Skeletal muscle tissue (tissue), 4 donors: ENCODE data around the gene MYADM. TPM values are rescaled to one million over a fixed set of nuclear protein-coding genes. Genes with fewer than 3 reads are reported as not detected.

ENCODE experiments used
- H3K27ac ChIP-seq: one replicate; pipeline ENCODE4 v1.7.0; 2013; ENCODE audit warnings: mild to moderate bottlenecking, low read depth, low read length, inconsistent platforms
- H3K27me3 ChIP-seq, 3 donors: one replicate each; pipeline ENCODE4 v1.7.0; 2013; ENCODE audit warnings: low read length in 3 of 3; ENCODE audit not compliant: control insufficient read depth in 3 of 3, insufficient read depth in 3 of 3
- H3K36me3 ChIP-seq, 3 donors: one replicate each; pipeline ENCODE4 v1.7.0; 2013; ENCODE audit warnings: low read length in 3 of 3; ENCODE audit not compliant: control insufficient read depth in 3 of 3, insufficient read depth in 3 of 3
- H3K4me1 ChIP-seq, 3 donors: one replicate each; pipeline ENCODE4 v1.7.0; 2013; ENCODE audit warnings: low read length in 3 of 3, mild to moderate bottlenecking in 3 of 3; ENCODE audit not compliant: control insufficient read depth in 3 of 3, insufficient read depth in 3 of 3
- H3K4me3 ChIP-seq, 3 donors: one replicate each; pipeline ENCODE4 v1.7.0; 2013; ENCODE audit warnings: low read length in 3 of 3
- H3K9ac ChIP-seq, 3 donors: one replicate each; pipeline ENCODE4 v1.7.0; 2013; ENCODE audit warnings: low read length in 3 of 3, mild to moderate bottlenecking in 3 of 3, moderate library complexity in 2 of 3, low read depth in 1 of 3
- H3K9me3 ChIP-seq, 3 donors: one replicate each; pipeline ENCODE4 v1.7.0; 2013; ENCODE audit warnings: low read length in 3 of 3; ENCODE audit not compliant: control insufficient read depth in 3 of 3
- total RNA-seq: library from RNA; depleted of rRNA; stranded (reverse); fragments of >200 nt; gene quantifications from one replicate; pipeline ENCODE4 v1.2.3, GENCODE V29; 2014
- donor health status: Osteomylitis.

MYADM gene
- total RNA-seq, 1 donor from 2014 or later, result 20.9 TPM

GRCh38 chr19:53908106-53908934 lies 40.6 kb downstream of the MYADM start:
- Histone ChIP-seq H3K9me3 (no peaks in the 10 kb centered on the region), H3K36me3 (no peaks in the 10 kb centered on the region), H3K4me3 (no peak overlapping the region), H3K4me1 (peaks cover 4 to 12% (median 7%) of the 10 kb centered on the region in 3 donors), H3K27ac (no peak overlapping the region), H3K27me3 (peaks cover 70 to 74% (median 72%) of the 10 kb centered on the region in 3 donors), H3K9ac (no peak overlapping the region)

GRCh38 chr19:53908935-53909415 lies 41.3 kb downstream of the MYADM start, which contains the start of gene CACNG7:
Gene CACNG7, plus strand, starts transcription at chr19:53909278. Its CDS starts 3,554 bp downstream, at chr19:53912832.
- Histone ChIP-seq H3K27me3 (peaks cover 75 to 78% (median 76%) of the 10 kb centered on the region in 3 donors), H3K4me3 (no peak within 1 kb of the TSS), H3K9ac (no peak within 1 kb of the TSS), H3K36me3 (no peaks in the 10 kb centered on the region), H3K9me3 (no peaks in the 10 kb centered on the region), H3K4me1 (peaks cover 4 to 12% (median 7%) of the 10 kb centered on the region in 3 donors), H3K27ac (no peak within 1 kb of the TSS)

GRCh38 chr19:53909471-53910169 lies 41.9 kb downstream of the MYADM start:
- Histone ChIP-seq H3K27me3 (peaks cover 74 to 76% (median 75%) of the 10 kb centered on the region in 3 donors), H3K4me3 (no peak overlapping the region), H3K27ac (no peak overlapping the region), H3K9ac (no peak overlapping the region), H3K4me1 (peaks cover 4 to 12% (median 7%) of the 10 kb centered on the region in 3 donors), H3K9me3 (no peaks in the 10 kb centered on the region), H3K36me3 (no peaks in the 10 kb centered on the region)

DNA sequence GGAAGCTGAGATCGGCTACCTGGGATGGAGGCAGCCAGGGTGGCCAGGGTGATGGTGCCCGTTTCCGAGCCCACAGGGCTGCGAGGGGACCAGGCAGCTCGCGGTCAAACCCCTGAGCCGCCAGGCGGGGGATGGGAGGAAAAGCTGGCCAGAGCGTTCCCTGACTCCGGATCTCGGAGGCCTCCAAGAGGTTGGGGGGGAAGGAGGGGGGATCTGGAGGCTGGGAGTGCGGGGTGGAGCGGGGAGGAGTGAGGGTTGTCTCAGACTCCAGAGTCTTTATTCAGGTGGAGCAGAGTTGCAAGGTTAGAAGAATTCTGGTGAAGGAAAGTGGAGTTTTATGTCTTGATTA lies 42.5 kb downstream of the MYADM start:
- Histone ChIP-seq H3K27me3 (peaks cover 68 to 76% (median 74%) of the 10 kb centered on the region in 3 donors), H3K9ac (no peak overlapping the region)

DNA sequence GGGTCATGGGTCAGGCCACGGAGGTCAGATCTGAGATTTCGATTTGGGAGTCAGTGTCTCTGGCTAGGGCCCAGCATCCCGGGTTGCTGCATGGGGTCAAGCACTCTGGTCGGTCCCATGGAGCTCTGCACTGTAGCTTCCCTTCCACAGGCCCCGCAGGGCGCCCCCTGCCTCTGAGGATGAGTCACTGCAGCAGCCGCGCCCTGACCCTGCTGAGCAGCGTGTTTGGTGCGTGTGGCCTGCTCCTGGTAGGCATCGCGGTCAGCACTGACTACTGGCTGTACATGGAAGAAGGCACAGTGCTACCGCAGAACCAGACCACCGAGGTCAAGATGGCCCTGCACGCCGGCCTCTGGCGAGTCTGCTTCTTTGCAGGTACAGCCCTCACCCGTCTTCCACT lies 45.0 kb downstream of the MYADM start:
- Histone ChIP-seq H3K9me3 (no peaks in the 10 kb centered on the region), H3K9ac (no peak overlapping the region), H3K27ac (no peak overlapping the region), H3K27me3 (peaks cover 51 to 59% (median 58%) of the 10 kb centered on the region in 3 donors), H3K4me3 (no peak overlapping the region), H3K36me3 (no peaks in the 10 kb centered on the region), H3K4me1 (peaks cover 4 to 7% (median 6%) of the 10 kb centered on the region in 3 donors)

More for the DNA sequence above, 42.5 kb downstream of the MYADM start:
- no peaks in the 10 kb centered on the region for H3K36me3 ChIP-seq
- H3K27ac ChIP-seq, result no peak overlapping the region
- no peaks in the 10 kb centered on the region for H3K9me3 ChIP-seq
- no peak overlapping the region for H3K4me3 ChIP-seq
- peaks cover 4 to 12% (median 7%) of the 10 kb centered on the region in 3 donors for H3K4me1 ChIP-seq

- H3K36me3 ChIP-seq, result no peaks in the 10 kb centered on the region
- H3K27me3 ChIP-seq, result peaks cover 32 to 38% (median 36%) of the 10 kb centered on the region in 3 donors
- no peaks in the 10 kb centered on the region for H3K4me1 ChIP-seq
- H3K9ac ChIP-seq, result no peak overlapping the region
- no peaks in the 10 kb centered on the region for H3K9me3 ChIP-seq
- no peak overlapping the region for H3K4me3 ChIP-seq
- H3K27ac ChIP-seq, result no peak overlapping the region
These were observed 47.3 kb downstream of the MYADM start for GRCh38 chr19:53915000-53915399.

GRCh38 chr19:53916004-53916403 lies 48.3 kb downstream of the MYADM start:
- no peaks in the 10 kb centered on the region for H3K4me1 ChIP-seq
- H3K9me3 ChIP-seq, result no peaks in the 10 kb centered on the region
- no peak overlapping the region for H3K4me3 ChIP-seq
- H3K27me3 ChIP-seq, result peaks cover 25 to 30% (median 28%) of the 10 kb centered on the region in 3 donors
- no peak overlapping the region for H3K27ac ChIP-seq
- no peak overlapping the region for H3K9ac ChIP-seq
- H3K36me3 ChIP-seq, result no peaks in the 10 kb centered on the region

- Histone ChIP-seq H3K27me3 (peaks cover 12 to 18% (median 15%) of the 10 kb centered on the region in 3 donors), H3K36me3 (no peaks in the 10 kb centered on the region), H3K27ac (no peak overlapping the region), H3K4me1 (no peaks in the 10 kb centered on the region), H3K4me3 (no peak overlapping the region), H3K9ac (no peak overlapping the region), H3K9me3 (no peaks in the 10 kb centered on the region)
These were observed 49.7 kb downstream of the MYADM start for GRCh38 chr19:53917356-53917755.
